Lower leg skin (tissue), 3 donors: ENCODE measurements around the gene CD47.

Experiments used
- CTCF ChIP-seq, 3 donors: fragments of 450-650 bp; IDR thresholded peaks; one replicate each; pipeline ENCODE4 v1.5.1; 2016; ENCODE audit warnings: antibody characterized with exemption in 3 of 3, mild to moderate bottlenecking in 3 of 3, moderate library complexity in 2 of 3
- POLR2A ChIP-seq, 2 donors: fragments of 450-650 bp; IDR thresholded peaks; one replicate each; pipeline ENCODE4 v1.6.1; 2016 to 2017; ENCODE audit warnings: antibody characterized with exemption in 2 of 2, mild to moderate bottlenecking in 1 of 2, moderate library complexity in 1 of 2

GRCh38 chr3:108110934-108111333 lies 20.1 kb upstream of the CD47 start:
- TF ChIP-seq CTCF (IDR thresholded peaks at IDR 0.05) (no peak), POLR2A (IDR thresholded peaks at IDR 0.05) (no peak)
